ENCODE data around the gene GPSM3. TPM values are rescaled to one million over a fixed set of nuclear protein-coding genes. Genes with fewer than 3 reads are reported as not detected.
A peak's percentile ranks its signal among the peaks of the same experiment; 100 is the strongest.

The GPSM3 gene
- total and polyA plus RNA-seq, 2 of the 13 experiments (the other 11 are each of a cell fraction or from before 2014, with no cell fraction given): 0.18 to 6.2 TPM

- TF ChIP-seq PCBP1 (IDR thresholded peaks at IDR 0.05; ENCODE audit: borderline replicate concordance, low read depth, low read length): no peak
- TF ChIP-seq, protein P1, sequence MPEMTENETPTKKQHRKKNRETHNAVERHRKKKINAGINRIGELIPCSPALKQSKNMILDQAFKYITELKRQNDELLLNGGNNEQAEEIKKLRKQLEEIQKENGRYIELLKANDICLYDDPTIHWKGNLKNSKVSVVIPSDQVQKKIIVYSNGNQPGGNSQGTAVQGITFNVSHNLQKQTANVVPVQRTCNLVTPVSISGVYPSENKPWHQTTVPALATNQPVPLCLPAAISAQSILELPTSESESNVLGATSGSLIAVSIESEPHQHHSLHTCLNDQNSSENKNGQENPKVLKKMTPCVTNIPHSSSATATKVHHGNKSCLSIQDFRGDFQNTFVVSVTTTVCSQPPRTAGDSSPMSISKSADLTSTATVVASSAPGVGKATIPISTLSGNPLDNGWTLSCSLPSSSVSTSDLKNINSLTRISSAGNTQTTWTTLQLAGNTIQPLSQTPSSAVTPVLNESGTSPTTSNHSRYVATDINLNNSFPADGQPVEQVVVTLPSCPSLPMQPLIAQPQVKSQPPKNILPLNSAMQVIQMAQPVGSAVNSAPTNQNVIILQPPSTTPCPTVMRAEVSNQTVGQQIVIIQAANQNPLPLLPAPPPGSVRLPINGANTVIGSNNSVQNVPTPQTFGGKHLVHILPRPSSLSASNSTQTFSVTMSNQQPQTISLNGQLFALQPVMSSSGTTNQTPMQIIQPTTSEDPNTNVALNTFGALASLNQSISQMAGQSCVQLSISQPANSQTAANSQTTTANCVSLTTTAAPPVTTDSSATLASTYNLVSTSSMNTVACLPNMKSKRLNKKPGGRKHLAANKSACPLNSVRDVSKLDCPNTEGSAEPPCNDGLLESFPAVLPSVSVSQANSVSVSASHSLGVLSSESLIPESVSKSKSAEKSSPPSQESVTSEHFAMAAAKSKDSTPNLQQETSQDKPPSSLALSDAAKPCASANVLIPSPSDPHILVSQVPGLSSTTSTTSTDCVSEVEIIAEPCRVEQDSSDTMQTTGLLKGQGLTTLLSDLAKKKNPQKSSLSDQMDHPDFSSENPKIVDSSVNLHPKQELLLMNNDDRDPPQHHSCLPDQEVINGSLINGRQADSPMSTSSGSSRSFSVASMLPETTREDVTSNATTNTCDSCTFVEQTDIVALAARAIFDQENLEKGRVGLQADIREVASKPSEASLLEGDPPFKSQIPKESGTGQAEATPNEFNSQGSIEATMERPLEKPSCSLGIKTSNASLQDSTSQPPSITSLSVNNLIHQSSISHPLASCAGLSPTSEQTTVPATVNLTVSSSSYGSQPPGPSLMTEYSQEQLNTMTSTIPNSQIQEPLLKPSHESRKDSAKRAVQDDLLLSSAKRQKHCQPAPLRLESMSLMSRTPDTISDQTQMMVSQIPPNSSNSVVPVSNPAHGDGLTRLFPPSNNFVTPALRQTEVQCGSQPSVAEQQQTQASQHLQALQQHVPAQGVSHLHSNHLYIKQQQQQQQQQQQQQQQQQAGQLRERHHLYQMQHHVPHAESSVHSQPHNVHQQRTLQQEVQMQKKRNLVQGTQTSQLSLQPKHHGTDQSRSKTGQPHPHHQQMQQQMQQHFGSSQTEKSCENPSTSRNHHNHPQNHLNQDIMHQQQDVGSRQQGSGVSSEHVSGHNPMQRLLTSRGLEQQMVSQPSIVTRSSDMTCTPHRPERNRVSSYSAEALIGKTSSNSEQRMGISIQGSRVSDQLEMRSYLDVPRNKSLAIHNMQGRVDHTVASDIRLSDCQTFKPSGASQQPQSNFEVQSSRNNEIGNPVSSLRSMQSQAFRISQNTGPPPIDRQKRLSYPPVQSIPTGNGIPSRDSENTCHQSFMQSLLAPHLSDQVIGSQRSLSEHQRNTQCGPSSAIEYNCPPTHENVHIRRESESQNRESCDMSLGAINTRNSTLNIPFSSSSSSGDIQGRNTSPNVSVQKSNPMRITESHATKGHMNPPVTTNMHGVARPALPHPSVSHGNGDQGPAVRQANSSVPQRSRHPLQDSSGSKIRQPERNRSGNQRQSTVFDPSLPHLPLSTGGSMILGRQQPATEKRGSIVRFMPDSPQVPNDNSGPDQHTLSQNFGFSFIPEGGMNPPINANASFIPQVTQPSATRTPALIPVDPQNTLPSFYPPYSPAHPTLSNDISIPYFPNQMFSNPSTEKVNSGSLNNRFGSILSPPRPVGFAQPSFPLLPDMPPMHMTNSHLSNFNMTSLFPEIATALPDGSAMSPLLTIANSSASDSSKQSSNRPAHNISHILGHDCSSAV (CRISPR knock-in tag; IDR thresholded peaks at IDR 0.05; ENCODE audit: borderline replicate concordance): 0 out of 2 replicates have a peak, but pooled peaks have one; percentile 63
- no peak for TF ChIP-seq MBNL3 (CRISPR knock-in tag; conservative IDR thresholded peaks at IDR 0.05)
- no peak for TF ChIP-seq CHCHD3 (CRISPR knock-in tag; IDR thresholded peaks at IDR 0.05)
- no peak for TF ChIP-seq ZNF256 (CRISPR knock-in tag; conservative IDR thresholded peaks at IDR 0.05)
- TF ChIP-seq ATF1 (CRISPR knock-in tag; IDR thresholded peaks at IDR 0.05): peak; percentile 78; the same call in 1 of the 2 replicates
- peak; percentile 53 for TF ChIP-seq PHF20 (CRISPR knock-in tag; IDR thresholded peaks at IDR 0.05)
- TF ChIP-seq RXRB (CRISPR knock-in tag; IDR thresholded peaks at IDR 0.05; ENCODE audit: borderline replicate concordance): peak; percentile 30; the same call in 1 of the 2 replicates
- 0 out of 2 replicates have a peak, but pooled peaks have one; percentile 4 for TF ChIP-seq IRF2 (CRISPR knock-in tag; IDR thresholded peaks at IDR 0.05)
- no peak for TF ChIP-seq SMAD9 (CRISPR knock-in tag; IDR thresholded peaks at IDR 0.05)
- no peak; the same call in 1 of the 2 replicates for TF ChIP-seq PHF8 (CRISPR knock-in tag; IDR thresholded peaks at IDR 0.05)
- TF ChIP-seq CEBPG (CRISPR knock-in tag; IDR thresholded peaks at IDR 0.05): no peak
- TF ChIP-seq AHR (CRISPR knock-in tag; IDR thresholded peaks at IDR 0.05): no peak
- TF ChIP-seq HOXA7 (CRISPR knock-in tag; IDR thresholded peaks at IDR 0.05): no peak
- TF ChIP-seq, protein P2, sequence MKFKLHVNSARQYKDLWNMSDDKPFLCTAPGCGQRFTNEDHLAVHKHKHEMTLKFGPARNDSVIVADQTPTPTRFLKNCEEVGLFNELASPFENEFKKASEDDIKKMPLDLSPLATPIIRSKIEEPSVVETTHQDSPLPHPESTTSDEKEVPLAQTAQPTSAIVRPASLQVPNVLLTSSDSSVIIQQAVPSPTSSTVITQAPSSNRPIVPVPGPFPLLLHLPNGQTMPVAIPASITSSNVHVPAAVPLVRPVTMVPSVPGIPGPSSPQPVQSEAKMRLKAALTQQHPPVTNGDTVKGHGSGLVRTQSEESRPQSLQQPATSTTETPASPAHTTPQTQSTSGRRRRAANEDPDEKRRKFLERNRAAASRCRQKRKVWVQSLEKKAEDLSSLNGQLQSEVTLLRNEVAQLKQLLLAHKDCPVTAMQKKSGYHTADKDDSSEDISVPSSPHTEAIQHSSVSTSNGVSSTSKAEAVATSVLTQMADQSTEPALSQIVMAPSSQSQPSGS (CRISPR knock-in tag; IDR thresholded peaks at IDR 0.05): no peak
- no peak for TF ChIP-seq BCL6 (CRISPR knock-in tag; IDR thresholded peaks at IDR 0.05)
- TF ChIP-seq HES4 (CRISPR knock-in tag; IDR thresholded peaks at IDR 0.05; ENCODE audit: borderline replicate concordance): no peak
- TF ChIP-seq ZNF788 (CRISPR knock-in tag; IDR thresholded peaks at IDR 0.05; ENCODE audit: borderline replicate concordance): no peak
- no peak for TF ChIP-seq MATR3 (CRISPR knock-in tag; IDR thresholded peaks at IDR 0.05)
- TF ChIP-seq, protein P3, sequence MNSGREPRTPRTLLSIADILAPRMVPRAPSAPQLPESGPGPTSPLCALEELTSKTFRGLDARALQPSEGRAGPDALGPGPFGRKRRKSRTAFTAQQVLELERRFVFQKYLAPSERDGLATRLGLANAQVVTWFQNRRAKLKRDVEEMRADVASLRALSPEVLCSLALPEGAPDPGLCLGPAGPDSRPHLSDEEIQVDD (CRISPR knock-in tag; IDR thresholded peaks at IDR 0.05; ENCODE audit: borderline replicate concordance): no peak
- no peak for TF ChIP-seq U2AF1 (optimal IDR thresholded peaks at IDR 0.05; ENCODE audit: low read depth, low read length)
- TF ChIP-seq GTF2F1 (IDR thresholded peaks at IDR 0.05; ENCODE audit: low read length): 0 out of 2 replicates have a peak, but pooled peaks have one; percentile 14
Measured at GRCh38 chr6:32177183-32177787, 15.2 kb downstream of the GPSM3 start (continued).
